A549 (cell line): ENCODE data around the gene HOXC6. TPM values are rescaled to one million over a fixed set of nuclear protein-coding genes. Genes with fewer than 3 reads are reported as not detected.

Experiments
- ATAC-seq, 2 experiments: fragments of 200-7000 bp in 1 of 2; fragments of >200 bp in 1 of 2; cut with Nextera tagmentation in 1 of 2; cut with Tn5 transposase in 1 of 2; 3 replicates each; pipeline versions ENCODE4 v1.8.0 to v1.9.1; 2018 to 2020; ENCODE audit warnings: mild to moderate bottlenecking in 1 of 2, moderate library complexity in 1 of 2
- CTCF ChIA-PET: fragments of 300-600 bp; sonication (Branson Sonifier 250); formaldehyde crosslinking; extraction: SDS; loops from one replicate; lab custom pipeline; 2021; ENCODE audit warnings: antibody characterized with exemption, inconsistent platforms; lab: Yijun Ruan, JAX
- POLR2A ChIA-PET: fragments of 350-600 bp; formaldehyde crosslinking; extraction: SDS; loops from one replicate; lab custom pipeline; 2021; ENCODE audit warnings: antibody characterized with exemption, inconsistent platforms; lab: Yijun Ruan, JAX
- DNase-seq, 2 experiments: peaks; one replicate each; pipeline versions ENCODE4 v3.0.0 to v3.0.0-alpha.2; 2011 to 2016; ENCODE audit warnings: low read depth in 1 of 2, low spot score in 1 of 2
- FAIRE-seq: peaks from 2 replicates; lab custom pipeline; 2011; peaks lifted over from hg19 to GRCh38; lab: Jason Lieb, UNC
- H3K27ac ChIP-seq, 2 experiments: fragments of >200 bp; sonication (Bioruptor Twin); formaldehyde crosslinking; 3 replicates each; pipeline ENCODE4 v1.5.1; 2016 to 2017
- H3K4me1 ChIP-seq: fragments of >200 bp; sonication (Bioruptor Twin); formaldehyde crosslinking; 3 replicates; pipeline ENCODE4 v1.6.1; 2016
- H3K4me2 ChIP-seq: fragments of >200 bp; sonication (Bioruptor Twin); formaldehyde crosslinking; 3 replicates; pipeline ENCODE4 v1.6.1; 2016
- H3K4me3 ChIP-seq: fragments of >200 bp; sonication (Bioruptor Twin); formaldehyde crosslinking; 3 replicates; pipeline ENCODE4 v1.5.1; 2016
- H3K9me3 ChIP-seq: fragments of >200 bp; sonication (Bioruptor Twin); formaldehyde crosslinking; 3 replicates; pipeline ENCODE4 v1.6.1; 2016
- BHLHE40 ChIP-seq: IDR thresholded peaks from 2 replicates; pipeline ENCODE4 v1.6.1; 2012; ENCODE audit warnings: low read depth, low read length, inconsistent platforms
- CHD2 ChIP-seq: fragments of 150-350 bp; IDR thresholded peaks from 2 replicates; pipeline ENCODE4 v1.6.1; 2014; ENCODE audit warnings: low read length; ENCODE audit not compliant: partially characterized antibody
- EHMT2 ChIP-seq: fragments of 200-600 bp; sonication (generic); IDR thresholded peaks from 2 replicates; pipeline ENCODE4 v1.6.1; 2016; ENCODE audit warnings: antibody characterized with exemption, low read depth, mild to moderate bottlenecking, moderate library complexity
- ELK1 ChIP-seq: fragments of 150-350 bp; IDR thresholded peaks from 2 replicates; pipeline ENCODE4 v1.6.1; 2014; ENCODE audit warnings: low read depth, mild to moderate bottlenecking, low read length
- FOSB ChIP-seq: fragments of 250-450 bp; sonication (Bioruptor Pico); IDR thresholded peaks from 2 replicates; pipeline ENCODE4 v1.5.0; 2020; ENCODE audit warnings: mild to moderate bottlenecking, moderate library complexity
- HOXB13 ChIP-seq: fragments of 250-450 bp; sonication (Bioruptor Pico); IDR thresholded peaks from 2 replicates; pipeline ENCODE4 v1.5.0; 2020; ENCODE audit warnings: low read depth, mild to moderate bottlenecking, moderate library complexity
- JUNB ChIP-seq: fragments of >200 bp; sonication (Bioruptor Twin); formaldehyde crosslinking; IDR thresholded peaks from 2 replicates; pipeline ENCODE4 v1.6.1; 2016
- MAX ChIP-seq: IDR thresholded peaks from 2 replicates; pipeline ENCODE4 v1.6.1; 2012
- MAZ ChIP-seq: fragments of 150-350 bp; IDR thresholded peaks from 2 replicates; pipeline ENCODE4 v1.6.1; 2014; ENCODE audit warnings: antibody characterized with exemption, low read depth, low read length, borderline replicate concordance
- NFE2L2 ChIP-seq: fragments of 150-350 bp; conservative IDR thresholded peaks from 2 replicates; pipeline ENCODE4 v1.6.1; 2014; ENCODE audit warnings: low read length
- RAD21 ChIP-seq, 2 experiments: fragments of >200 bp in 1 of 2; sonication (Bioruptor Twin) in 1 of 2; formaldehyde crosslinking in 1 of 2; IDR thresholded peaks in 1 of 2; conservative IDR thresholded peaks in 1 of 2; 2 replicates in 1 of 2; 3 replicates in 1 of 2; pipeline ENCODE4 v1.6.1; 2012 to 2018; ENCODE audit warnings: inconsistent platforms in 1 of 2
- SMC3 ChIP-seq: fragments of >200 bp; sonication (Bioruptor Twin); formaldehyde crosslinking; IDR thresholded peaks from 3 replicates; pipeline ENCODE4 v1.6.1; 2018; ENCODE audit warnings: inconsistent platforms
- TFCP2L1 ChIP-seq: fragments of 250-450 bp; sonication (Bioruptor Pico); IDR thresholded peaks from 2 replicates; pipeline ENCODE4 v1.5.0; 2021; ENCODE audit warnings: mild to moderate bottlenecking
- USF2 ChIP-seq: fragments of 450-650 bp; IDR thresholded peaks from 2 replicates; pipeline ENCODE4 v1.6.1; 2014; ENCODE audit warnings: antibody characterized with exemption
- WGBS: methylation state at CpG from one replicate; pipeline ENCODE4 v1.1.6; 2017; ENCODE audit errors: missing lambda C conversion rate; 5-methylcytosine and 5-hydroxymethylcytosine counted together
- polyA plus RNA-seq, 4 experiments: library from polyadenylated mRNA; depleted of rRNA in 3 of 4; stranded (reverse); fragments of >200 nt; fragmentation: RNase III in 1 of 4; extraction: RNeasy Plus Mini Kit Qiagen cat#74134 plus additional on column Dnase treatment in 1 of 4; gene quantifications; 2 replicates in 3 of 4; 3 replicates in 1 of 4; pipeline ENCODE4 v1.2.3, GENCODE V29; 2011 to 2017
- TF ChIP-seq, protein P1 (sequence below): IDR thresholded peaks from 2 replicates; pipeline ENCODE4 v1.6.1; 2012; ENCODE audit warnings: low read depth, borderline replicate concordance
- TF ChIP-seq, protein P2 (sequence below): fragments of >200 bp; sonication (Bioruptor Twin); formaldehyde crosslinking; IDR thresholded peaks from 3 replicates; pipeline ENCODE4 v1.5.1; 2016

Gene HOXC6
- polyA plus RNA-seq, 2 of the 4 experiments (the other 2 are of a cell fraction) = 5.2 to 6.0 TPM

DNA sequence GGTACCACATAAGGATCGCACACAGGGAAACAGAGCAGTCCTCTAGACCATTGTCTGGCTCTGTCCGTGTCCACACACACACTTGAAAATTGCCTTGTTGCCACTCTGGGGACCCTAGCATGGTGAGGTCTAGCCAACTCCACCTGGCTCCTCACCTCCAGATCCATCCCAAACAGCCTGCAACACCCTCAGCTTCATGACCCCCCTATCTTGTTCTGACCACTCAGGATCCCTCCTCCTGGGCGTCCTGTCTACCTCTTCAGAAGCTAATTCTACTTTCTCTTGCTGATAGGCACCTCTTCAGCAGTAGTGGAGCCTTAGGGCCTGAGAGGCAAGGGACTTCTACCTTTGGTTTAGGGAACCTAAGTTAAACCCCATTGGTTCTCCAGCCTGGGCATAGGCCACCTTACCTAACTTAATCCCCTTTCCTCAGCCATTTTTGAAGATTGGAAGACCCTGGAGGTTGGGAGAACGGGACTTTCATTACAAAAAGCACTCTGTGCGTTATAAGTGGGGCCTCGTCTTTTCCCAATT is 3.9 kb downstream of the HOXC6 start:
- DNase-seq (no peak), ATAC-seq (peak in 1 of 2 experiments; percentile 4; a peak in 3 of 6 replicates), FAIRE-seq (no peak)
- no peak for TF ChIP-seq MAZ
- no peak for TF ChIP-seq NFE2L2
- no peak for TF ChIP-seq BHLHE40
- no peak for TF ChIP-seq FOSB (CRISPR knock-in tag)
- no peak for TF ChIP-seq USF2
- no peak for TF ChIP-seq SMC3
- no peak for TF ChIP-seq HOXB13 (CRISPR knock-in tag)
- TF ChIP-seq JUNB = no peak
- no peak for TF ChIP-seq TFCP2L1 (CRISPR knock-in tag)
- TF ChIP-seq, protein P1, sequence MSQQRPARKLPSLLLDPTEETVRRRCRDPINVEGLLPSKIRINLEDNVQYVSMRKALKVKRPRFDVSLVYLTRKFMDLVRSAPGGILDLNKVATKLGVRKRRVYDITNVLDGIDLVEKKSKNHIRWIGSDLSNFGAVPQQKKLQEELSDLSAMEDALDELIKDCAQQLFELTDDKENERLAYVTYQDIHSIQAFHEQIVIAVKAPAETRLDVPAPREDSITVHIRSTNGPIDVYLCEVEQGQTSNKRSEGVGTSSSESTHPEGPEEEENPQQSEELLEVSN = no peak
- TF ChIP-seq EHMT2 = no peak
- no peak for TF ChIP-seq ELK1
- H3K4me2 ChIP-seq = peak overlapping the region; percentile 89
- H3K9me3 ChIP-seq = no peaks in the 10 kb centered on the region
- no peak overlapping the region; a peak in 1 of 6 replicates for H3K27ac ChIP-seq
- 48% methylated on average over 6 of the region's 6 CpGs for WGBS
- ChIA-PET POLR2A (interaction anchor here (0.7 to 2.1 kb wide), 14 partner anchors 9 to 184 kb away, joined by 3 to 26 read pairs (median 6); partner anchors contain the start of genes HOXC4, HOXC8 and SMUG1), CTCF (interaction anchor here (0.5 to 27.9 kb wide), 47 partner anchors 10 to 1924 kb away, joined by 3 to 476 read pairs (median 4); partner anchors contain the start of genes HOXC10, HOXC4, HOXC8 and HOXC9)
- no peak overlapping the region; the same call in 2 of the 3 replicates for H3K4me3 ChIP-seq
- peaks cover 20% of the 10 kb centered on the region for H3K4me1 ChIP-seq

- Histone ChIP-seq H3K4me1 (peaks cover 18% of the 10 kb centered on the region), H3K9me3 (no peaks in the 10 kb centered on the region), H3K4me3 (peak within 1 kb of the TSS; percentile 56), H3K27ac (peak within 1 kb of the TSS; percentile 76 to 93), H3K4me2 (peak within 1 kb of the TSS; percentile 89)
- DNase-seq = peak; percentile 87 to 92
- CTCF ChIA-PET = interaction anchor here (0.5 to 27.9 kb wide), 54 partner anchors 9 to 1924 kb away, joined by 3 to 476 read pairs (median 4); partner anchors contain the start of genes HOXC10, HOXC4, HOXC8 and HOXC9
- FAIRE-seq = peak; percentile 82
- peak; percentile 40 to 59 for ATAC-seq
- peak; percentile 92 to 94 for TF ChIP-seq RAD21 (conservative IDR thresholded peaks at IDR 0.05 in 1 of 2, IDR thresholded peaks at IDR 0.05 in 1 of 2)
- TF ChIP-seq, protein P2, sequence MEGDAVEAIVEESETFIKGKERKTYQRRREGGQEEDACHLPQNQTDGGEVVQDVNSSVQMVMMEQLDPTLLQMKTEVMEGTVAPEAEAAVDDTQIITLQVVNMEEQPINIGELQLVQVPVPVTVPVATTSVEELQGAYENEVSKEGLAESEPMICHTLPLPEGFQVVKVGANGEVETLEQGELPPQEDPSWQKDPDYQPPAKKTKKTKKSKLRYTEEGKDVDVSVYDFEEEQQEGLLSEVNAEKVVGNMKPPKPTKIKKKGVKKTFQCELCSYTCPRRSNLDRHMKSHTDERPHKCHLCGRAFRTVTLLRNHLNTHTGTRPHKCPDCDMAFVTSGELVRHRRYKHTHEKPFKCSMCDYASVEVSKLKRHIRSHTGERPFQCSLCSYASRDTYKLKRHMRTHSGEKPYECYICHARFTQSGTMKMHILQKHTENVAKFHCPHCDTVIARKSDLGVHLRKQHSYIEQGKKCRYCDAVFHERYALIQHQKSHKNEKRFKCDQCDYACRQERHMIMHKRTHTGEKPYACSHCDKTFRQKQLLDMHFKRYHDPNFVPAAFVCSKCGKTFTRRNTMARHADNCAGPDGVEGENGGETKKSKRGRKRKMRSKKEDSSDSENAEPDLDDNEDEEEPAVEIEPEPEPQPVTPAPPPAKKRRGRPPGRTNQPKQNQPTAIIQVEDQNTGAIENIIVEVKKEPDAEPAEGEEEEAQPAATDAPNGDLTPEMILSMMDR = peak; percentile 98
- TF ChIP-seq CHD2 = no peak
- TF ChIP-seq MAX = 0 out of 2 replicates have a peak, but pooled peaks have one; percentile 15
- peak; percentile 93 for TF ChIP-seq USF2
- peak; percentile 95 for TF ChIP-seq SMC3
- POLR2A ChIA-PET = interaction anchor here (0.7 to 2.1 kb wide), 16 partner anchors 8 to 184 kb away, joined by 3 to 26 read pairs (median 5); partner anchors contain the start of genes HOXC4, HOXC8 and SMUG1
- 2% methylated on average over 12 of the region's 12 CpGs for WGBS
These were observed 4.4 kb downstream of the HOXC6 start, which contains the start of gene HOXC5 for GRCh38 chr12:54032627-54033100. TSS of gene HOXC5 (plus strand) at chr12:54033050. CDS start at chr12:54033123, 73 bp downstream.
